Measurements from ENCODE around the gene C22orf15. TPM values are rescaled to one million over a fixed set of nuclear protein-coding genes. Genes with fewer than 3 reads are reported as not detected.

The C22orf15 gene
- polyA plus RNA-seq, 3 donors, result 0.12 TPM; not detected in 2

GRCh38 chr22:23782252-23782651 is 19.5 kb downstream of the C22orf15 start:
- no peak overlapping the region for H3K27ac ChIP-seq (ENCODE audit: low read depth, low read length)
- WGBS, 3 donors, result 91 to 96% (median 95%) methylated on average over 15 to 16 of the region's 16 CpGs

- no peak overlapping the region for H3K27ac ChIP-seq (ENCODE audit: low read depth, low read length)
- 90 to 100% (median 100%) methylated on average over 1 of the region's 1 CpG for WGBS, 3 donors
Observed at GRCh38 chr22:23782703-23783102, 19.9 kb downstream of the C22orf15 start.

- WGBS, 3 donors, result 74 to 83% (median 83%) methylated on average over 15 of the region's 15 CpGs
- H3K27ac ChIP-seq (ENCODE audit: low read depth, low read length), result no peak overlapping the region
Observed at GRCh38 chr22:23783265-23784150, 20.7 kb downstream of the C22orf15 start.

- WGBS, 3 donors, result 52 to 67% (median 53%) methylated on average over 8 of the region's 8 CpGs
- H3K27ac ChIP-seq (ENCODE audit: low read depth, low read length), result no peak overlapping the region
Observed at GRCh38 chr22:23784215-23784732, 21.5 kb downstream of the C22orf15 start.

- H3K27ac ChIP-seq (ENCODE audit: low read depth, low read length), result no peak overlapping the region
- WGBS, 3 donors, result 41 to 53% (median 48%) methylated on average over 9 of the region's 9 CpGs
Observed at GRCh38 chr22:23786261-23786710, 23.5 kb downstream of the C22orf15 start.

- H3K27ac ChIP-seq (ENCODE audit: low read depth, low read length), result peak within 1 kb of the TSS; percentile 83
- 0 to 1% (median 0%) methylated on average over 76 to 97 of the region's 97 CpGs for WGBS, 3 donors
Observed at GRCh38 chr22:23786752-23787599, 24.2 kb downstream of the C22orf15 start, which contains the start of gene SMARCB1. SMARCB1 (plus strand) TSS chr22:23786966; CDS start chr22:23787170, 204 bp downstream.

- 1 to 5% (median 3%) methylated on average over 5 of the region's 5 CpGs for WGBS, 3 donors
- no peak overlapping the region for H3K27ac ChIP-seq (ENCODE audit: low read depth, low read length)
Observed at GRCh38 chr22:23787600-23787896, 24.8 kb downstream of the C22orf15 start.

- WGBS, 3 donors, result 58 to 66% (median 61%) methylated on average over 3 of the region's 3 CpGs
- H3K27ac ChIP-seq (ENCODE audit: low read depth, low read length), result no peak overlapping the region
Observed at GRCh38 chr22:23787910-23788309, 25.1 kb downstream of the C22orf15 start.

- WGBS, 3 donors, result 38 to 88% (median 83%) methylated on average over 4 of the region's 4 CpGs
- no peak overlapping the region for H3K27ac ChIP-seq (ENCODE audit: low read depth, low read length)
Observed at GRCh38 chr22:23789121-23789520, 26.3 kb downstream of the C22orf15 start.

- 59 to 90% (median 89%) methylated on average over 4 of the region's 4 CpGs for WGBS, 3 donors
- H3K27ac ChIP-seq (ENCODE audit: low read depth, low read length), result no peak overlapping the region
Observed at GRCh38 chr22:23789638-23790037, 26.8 kb downstream of the C22orf15 start.

GRCh38 chr22:23790819-23791737 is 28.3 kb downstream of the C22orf15 start:
- 59 to 69% (median 68%) methylated on average over 11 of the region's 11 CpGs for WGBS, 3 donors
- H3K27ac ChIP-seq (ENCODE audit: low read depth, low read length), result no peak overlapping the region

- no peak overlapping the region for H3K27ac ChIP-seq (ENCODE audit: low read depth, low read length)
Observed at GRCh38 chr22:23791738-23792645, 29.2 kb downstream of the C22orf15 start.

GRCh38 chr22:23793326-23793725 is 30.5 kb downstream of the C22orf15 start:
- 83 to 92% (median 89%) methylated on average over 8 of the region's 8 CpGs for WGBS, 3 donors
- H3K27ac ChIP-seq (ENCODE audit: low read depth, low read length), result no peak overlapping the region

More at GRCh38 chr22:23791738-23792645, 29.2 kb downstream of the C22orf15 start:
- 78 to 86% (median 83%) methylated on average over 25 of the region's 25 CpGs for WGBS, 3 donors

GRCh38 chr22:23796461-23796860 is 33.7 kb downstream of the C22orf15 start:
- WGBS, 3 donors, result 57 to 69% (median 65%) methylated on average over 5 of the region's 5 CpGs
- H3K27ac ChIP-seq (ENCODE audit: low read depth, low read length), result no peak overlapping the region

- 93 to 95% (median 95%) methylated on average over 18 of the region's 18 CpGs for WGBS, 3 donors
- H3K27ac ChIP-seq (ENCODE audit: low read depth, low read length), result no peak overlapping the region
Observed at GRCh38 chr22:23800297-23801237, 37.8 kb downstream of the C22orf15 start.

GRCh38 chr22:23801238-23801821 is 38.5 kb downstream of the C22orf15 start:
- H3K27ac ChIP-seq (ENCODE audit: low read depth, low read length), result no peak overlapping the region
- 88 to 94% (median 89%) methylated on average over 11 of the region's 11 CpGs for whole genome bisulfite sequencing, 3 donors

All from adipose tissue (tissue), 3 donors.